NT2/D1 (cell line): Measurements from ENCODE around the gene NETO2.

ENCODE experiments used
- SUZ12 ChIP-seq: IDR thresholded peaks from 2 replicates; pipeline ENCODE4 v1.6.1; 2011; ENCODE audit not compliant: insufficient read length, insufficient read depth; ENCODE audit errors: extremely low read depth
- YY1 ChIP-seq: IDR thresholded peaks from 2 replicates; pipeline ENCODE4 v1.6.1; 2011; ENCODE audit not compliant: insufficient read length, insufficient read depth
- ZNF274 ChIP-seq: IDR thresholded peaks from 2 replicates; pipeline ENCODE4 v1.6.1; 2011; ENCODE audit warnings: mild to moderate bottlenecking, low read depth, low read length

GRCh38 chr16:47141773-47142485 lies 1.8 kb downstream of the NETO2 start:
- TF ChIP-seq YY1 (no peak), SUZ12 (no peak), ZNF274 (no peak)
